GM12874 (cell line): ENCODE data around the gene OTUB1.

Experiments
- CTCF ChIP-seq: IDR thresholded peaks from 2 replicates; pipeline ENCODE4 v1.5.1; 2011; ENCODE audit warnings: low read depth, mild to moderate bottlenecking, control low read depth, low read length, moderate library complexity; ENCODE audit not compliant: insufficient read depth

OTUB1 gene

GRCh38 chr11:64009710-64010109, 23.5 kb downstream of the OTUB1 start:
- TF ChIP-seq CTCF = no peak

GRCh38 chr11:64010783-64011182, 24.5 kb downstream of the OTUB1 start:
- no peak for TF ChIP-seq CTCF

- no peak for TF ChIP-seq CTCF
Observed at GRCh38 chr11:64011371-64011770, 25.1 kb downstream of the OTUB1 start.

GRCh38 chr11:64013141-64013896, 27.1 kb downstream of the OTUB1 start:
- TF ChIP-seq CTCF = no peak

- no peak for TF ChIP-seq CTCF
Observed at GRCh38 chr11:64014356-64014755, 28.1 kb downstream of the OTUB1 start.

GRCh38 chr11:64015510-64015909, 29.3 kb downstream of the OTUB1 start:
- no peak for TF ChIP-seq CTCF

- TF ChIP-seq CTCF = no peak
Observed at GRCh38 chr11:64015935-64016845, 30.0 kb downstream of the OTUB1 start.
